Adrenal gland (tissue), 12 donors: ENCODE results near the gene EPHB2. TPM values are rescaled to one million over a fixed set of nuclear protein-coding genes. Genes with fewer than 3 reads are reported as not detected.

ENCODE experiments used
- DNase-seq, 7 donors: peaks; one replicate each; pipeline ENCODE4 v3.0.0-alpha.2; 2019 to 2020
- H3K27ac ChIP-seq, 5 donors: fragments of 200-600 bp; sonication (generic) in 4 of 5; 1 replicate in 3 of 5; 2 replicates in 2 of 5; pipeline versions ENCODE4 v1.5.1 to v1.8.0; 2016 to 2020; ENCODE audit warnings: mild to moderate bottlenecking in 1 of 5
- H3K27me3 ChIP-seq: fragments of 200-600 bp; 2 replicates; pipeline ENCODE4 v1.8.0; 2021
- H3K36me3 ChIP-seq, 2 donors: fragments of 200-600 bp; replicated peaks in 1 of 2; 1 replicate in 1 of 2; 2 replicates in 1 of 2; pipeline versions ENCODE4 v1.5.1 to v1.8.0; 2018 to 2022
- H3K4me1 ChIP-seq, 2 donors: fragments of 200-600 bp; replicated peaks in 1 of 2; 1 replicate in 1 of 2; 2 replicates in 1 of 2; pipeline versions ENCODE4 v1.5.1 to v1.8.0; 2018 to 2021
- H3K4me3 ChIP-seq, 4 donors: fragments of 200-600 bp; sonication (generic) in 3 of 4; one replicate each; pipeline ENCODE4 v1.5.1; 2016 to 2018
- H3K9me3 ChIP-seq, 3 donors: fragments of 200-600 bp; sonication (generic) in 1 of 3; replicated peaks in 1 of 3; 1 replicate in 2 of 3; 2 replicates in 1 of 3; pipeline versions ENCODE4 v1.5.1 to v1.8.0; 2016 to 2021
- CTCF ChIP-seq, 6 experiments: fragments of 450-650 bp in 4 of 6; fragments of 200-600 bp in 2 of 6; sonication (generic) in 1 of 6; IDR thresholded peaks; 1 replicate in 5 of 6; 2 replicates in 1 of 6; pipeline versions ENCODE4 v1.5.1 to v1.8.0; 2016 to 2021; ENCODE audit warnings: antibody characterized with exemption in 6 of 6, mild to moderate bottlenecking in 2 of 6, moderate library complexity in 1 of 6
- POLR2A ChIP-seq, 2 donors: fragments of 450-650 bp; IDR thresholded peaks; one replicate each; pipeline ENCODE4 v1.6.1; 2017; ENCODE audit warnings: antibody characterized with exemption in 2 of 2, mild to moderate bottlenecking in 2 of 2, moderate library complexity in 1 of 2
- WGBS, 4 donors: extraction: QIAGEN DNeasy Blood & Tissue Kit in 2 of 4; methylation state at CpG; one replicate each; pipeline versions ENCODE4 v1.1.5 to v1.1.7; 2013 to 2017; 5-methylcytosine and 5-hydroxymethylcytosine counted together
- intact Hi-C, 2 donors: fragments of 100-400 bp; cut with DNase I; formaldehyde crosslinking; loops; one replicate each; pipeline versions ENCODE4 v1.14.1 to v1.15.0; 2022 to 2023
- polyA plus RNA-seq, 3 donors: library from polyadenylated mRNA; stranded (reverse); fragments of 200-250 nt in 2 of 3; fragments of 350-450 nt in 1 of 3; fragmentation: Illumina TruSeq in 1 of 3; extraction: RNeasy Lipid Tissue Mini Kit (QIAGEN cat#74804) in 1 of 3; gene quantifications; one replicate each; pipeline ENCODE4 v1.2.3, GENCODE V29; 2013 to 2014
- total RNA-seq, 9 donors: library from RNA; depleted of rRNA in 4 of 9; stranded (reverse); fragments of >200 nt in 4 of 9; fragments of 120-200 nt in 1 of 9; fragmentation: NEBNext Ultra II Directional in 1 of 9; extraction: Animal tissue kit (Norgen Biotek cat#: 25700) in 1 of 9; gene quantifications; one replicate each; pipeline versions ENCODE4 v1.1.0 to v1.2.4, GENCODE V29; 2013 to 2023
- donor health status: healthy with polysubstance abuse.
- donor health status: Bipolar disorder and iron deficiency.
- donor health status: DM: yes; HTN: yes; CAD: no.
- donor health status: DM: no; HTN: no; CAD: no.
- donor health status: DM: no; HTN: no; CAD: no.
- donor health status: DM: yes; HTN: yes; CAD: no.

EPHB2 gene
- total and polyA plus RNA-seq, 12 donors = 0.67 to 10.3 (median 3.1) TPM

DNA sequence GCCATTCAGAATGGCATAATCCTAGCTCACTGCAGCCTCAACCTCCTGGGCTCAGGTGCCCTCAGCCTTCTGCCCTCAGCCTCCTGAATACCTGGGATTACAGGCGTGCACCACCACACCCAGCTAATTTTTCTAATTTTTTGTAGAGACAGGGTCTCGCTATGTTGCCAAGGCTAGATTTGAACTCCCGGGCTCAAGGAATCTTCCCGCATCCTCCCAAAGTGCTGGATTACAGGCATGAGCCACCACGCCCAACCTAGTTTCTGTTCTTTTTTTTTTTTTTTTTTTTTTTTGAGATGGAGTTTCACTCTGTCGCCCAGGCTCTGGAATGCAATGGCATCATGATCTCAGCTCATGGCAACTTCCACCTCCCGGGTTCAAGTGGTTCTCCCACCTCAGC lies 153.1 kb downstream of the EPHB2 start:
- no peak for DNase-seq
- Histone ChIP-seq H3K27ac (no peak overlapping the region), H3K36me3 (no peaks in the 10 kb centered on the region), H3K4me1 (peaks cover 0 to 9% of the 10 kb centered on the region in 2 donors), H3K27me3 (no peaks in the 10 kb centered on the region), H3K9me3 (no peaks in the 10 kb centered on the region), H3K4me3 (no peak overlapping the region)
- TF ChIP-seq CTCF (IDR thresholded peaks at IDR 0.05) (no peak), POLR2A (IDR thresholded peaks at IDR 0.05) (no peak)
- intact Hi-C loops = no loop called here
- WGBS, 4 donors = 85 to 91% (median 88%) methylated on average over 7 of the region's 7 CpGs

DNA sequence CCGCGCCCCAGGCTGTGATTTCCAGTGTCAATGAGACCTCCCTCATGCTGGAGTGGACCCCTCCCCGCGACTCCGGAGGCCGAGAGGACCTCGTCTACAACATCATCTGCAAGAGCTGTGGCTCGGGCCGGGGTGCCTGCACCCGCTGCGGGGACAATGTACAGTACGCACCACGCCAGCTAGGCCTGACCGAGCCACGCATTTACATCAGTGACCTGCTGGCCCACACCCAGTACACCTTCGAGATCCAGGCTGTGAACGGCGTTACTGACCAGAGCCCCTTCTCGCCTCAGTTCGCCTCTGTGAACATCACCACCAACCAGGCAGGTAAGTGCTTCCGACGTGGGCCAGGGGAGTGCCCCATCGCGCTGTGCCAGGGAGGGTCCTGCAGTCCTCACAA lies 154.2 kb downstream of the EPHB2 start:
- DNase-seq = no peak
- Histone ChIP-seq H3K36me3 (no peaks in the 10 kb centered on the region), H3K27me3 (no peaks in the 10 kb centered on the region), H3K9me3 (no peaks in the 10 kb centered on the region), H3K4me3 (no peak overlapping the region), H3K4me1 (peaks cover 0 to 9% of the 10 kb centered on the region in 2 donors), H3K27ac (no peak overlapping the region)
- WGBS, 4 donors = 87 to 95% (median 90%) methylated on average over 12 to 24 of the region's 24 CpGs
- intact Hi-C loops = no loop called here
- TF ChIP-seq CTCF (IDR thresholded peaks at IDR 0.05) (no peak), POLR2A (IDR thresholded peaks at IDR 0.05) (no peak)

GRCh38 chr1:22865736-22866135 lies 155.1 kb downstream of the EPHB2 start:
- no peaks in the 10 kb centered on the region for H3K27me3 ChIP-seq
- H3K4me3 ChIP-seq = no peak overlapping the region
- intact Hi-C loops = no loop called here
- no peaks in the 10 kb centered on the region for H3K36me3 ChIP-seq
- H3K27ac ChIP-seq = no peak overlapping the region
- TF ChIP-seq CTCF (IDR thresholded peaks at IDR 0.05) = no peak
- no peak for DNase-seq
- peaks cover 6 to 15% of the 10 kb centered on the region in 2 donors for H3K4me1 ChIP-seq
- 65 to 78% (median 68%) methylated on average over 5 of the region's 5 CpGs for WGBS, 4 donors
- no peaks in the 10 kb centered on the region for H3K9me3 ChIP-seq

GRCh38 chr1:22866868-22867267 lies 156.2 kb downstream of the EPHB2 start:
- H3K4me1 ChIP-seq = peaks cover 8 to 14% of the 10 kb centered on the region in 2 donors
- no peaks in the 10 kb centered on the region for H3K9me3 ChIP-seq
- no peaks in the 10 kb centered on the region for H3K36me3 ChIP-seq
- intact Hi-C loops = no loop called here
- H3K27ac ChIP-seq = no peak overlapping the region
- no peak for TF ChIP-seq POLR2A (IDR thresholded peaks at IDR 0.05)
- no peak for TF ChIP-seq CTCF (IDR thresholded peaks at IDR 0.05)
- no peaks in the 10 kb centered on the region for H3K27me3 ChIP-seq
- 92 to 98% (median 96%) methylated on average over 5 of the region's 5 CpGs for WGBS, 4 donors
- DNase-seq = no peak
- H3K4me3 ChIP-seq = no peak overlapping the region
